Activated T-cell treated with anti-CD3 and anti-CD28 coated beads, Interleukin-2, amount 50 U/mL, for 72 hours (primary cell): Measurements from ENCODE around the gene GCDH. TPM values are rescaled to one million over a fixed set of nuclear protein-coding genes. Genes with fewer than 3 reads are reported as not detected.

Experiments
- ATAC-seq, 2 donors: fragments of 150-1000 bp; cut with Tn5 transposase; replicated peaks in 1 of 2; 2 replicates each; pipeline ENCODE4 v1.10.0; 2021; ENCODE audit warnings: moderate library complexity in 2 of 2, mild to moderate bottlenecking in 1 of 2
- DNase-seq, 2 donors: peaks; one replicate each; pipeline ENCODE4 v3.0.0; 2021 to 2022; ENCODE audit warnings: mixed read lengths in 1 of 2
- H3K27ac Mint-ChIP-seq: one replicate; pipeline ENCODE4 v1.8.0; 2022; ENCODE audit warnings: mild to moderate bottlenecking, moderate library complexity, mixed read lengths
- H3K27me3 Mint-ChIP-seq: one replicate; pipeline ENCODE4 v1.8.0; 2022; ENCODE audit warnings: low read depth, mixed read lengths
- H3K36me3 Mint-ChIP-seq, 2 donors: one replicate each; pipeline ENCODE4 v1.8.0; 2022; ENCODE audit warnings: mixed read lengths in 2 of 2, mild to moderate bottlenecking in 1 of 2; ENCODE audit not compliant: insufficient read depth in 2 of 2
- H3K4me1 Mint-ChIP-seq: one replicate; pipeline ENCODE4 v1.8.0; 2022; ENCODE audit warnings: low read depth, mixed read lengths
- H3K4me3 Mint-ChIP-seq, 2 donors: one replicate each; pipeline ENCODE4 v1.8.0; 2022; ENCODE audit warnings: mild to moderate bottlenecking in 2 of 2, mixed read lengths in 2 of 2, moderate library complexity in 2 of 2
- H3K9me3 Mint-ChIP-seq, 2 donors: one replicate each; pipeline ENCODE4 v1.8.0; 2022; ENCODE audit warnings: mixed read lengths in 2 of 2
- total RNA-seq, 2 donors: library from RNA; stranded (reverse); gene quantifications; one replicate each; pipeline ENCODE4 v1.2.3, GENCODE V29; 2022

GCDH gene
- total RNA-seq, 2 donors from 2014 or later = 23.2 to 25.1 TPM

DNA sequence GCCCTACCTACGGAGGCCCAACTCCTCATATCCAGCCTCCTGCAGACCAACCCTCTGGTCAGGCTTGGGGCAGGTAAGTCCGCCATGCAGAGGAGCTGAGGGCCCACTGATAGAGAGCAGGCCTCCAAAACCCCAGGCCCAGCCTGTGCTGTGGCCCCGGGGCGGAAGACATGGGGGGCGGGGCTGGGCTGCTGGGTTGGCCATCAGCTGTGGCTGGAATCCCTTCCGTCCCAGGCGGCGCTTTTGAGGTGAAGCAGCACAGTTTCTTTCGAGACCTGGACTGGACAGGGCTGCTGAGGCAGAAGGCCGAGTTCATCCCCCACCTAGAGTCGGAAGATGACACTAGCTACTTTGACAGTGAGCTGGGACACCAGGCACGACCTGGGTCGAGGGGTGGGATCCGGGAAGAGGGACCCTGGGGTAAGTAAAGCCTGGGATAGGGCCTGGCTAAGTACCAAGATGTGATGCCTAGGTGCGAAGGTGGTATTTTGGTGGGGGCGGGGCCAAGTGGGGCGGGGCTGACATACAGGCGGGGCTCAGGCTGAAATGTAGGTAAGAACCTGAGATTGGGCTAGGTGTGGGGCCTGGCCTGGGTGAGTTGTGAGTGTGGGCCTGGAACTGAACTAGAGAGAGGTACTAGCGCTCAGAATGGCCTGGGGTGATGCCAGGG is 25.1 kb upstream of the GCDH start:
- H3K27ac Mint-ChIP-seq = no peak overlapping the region
- DNase-seq = no peak
- H3K9me3 Mint-ChIP-seq = no peaks in the 10 kb centered on the region
- no peak for ATAC-seq
- H3K27me3 Mint-ChIP-seq = no peaks in the 10 kb centered on the region
- no peaks in the 10 kb centered on the region for H3K36me3 Mint-ChIP-seq
- peak overlapping the region in 1 of 2 donors; percentile 69 for H3K4me3 Mint-ChIP-seq
- H3K4me1 Mint-ChIP-seq = peaks cover 10% of the 10 kb centered on the region

DNA sequence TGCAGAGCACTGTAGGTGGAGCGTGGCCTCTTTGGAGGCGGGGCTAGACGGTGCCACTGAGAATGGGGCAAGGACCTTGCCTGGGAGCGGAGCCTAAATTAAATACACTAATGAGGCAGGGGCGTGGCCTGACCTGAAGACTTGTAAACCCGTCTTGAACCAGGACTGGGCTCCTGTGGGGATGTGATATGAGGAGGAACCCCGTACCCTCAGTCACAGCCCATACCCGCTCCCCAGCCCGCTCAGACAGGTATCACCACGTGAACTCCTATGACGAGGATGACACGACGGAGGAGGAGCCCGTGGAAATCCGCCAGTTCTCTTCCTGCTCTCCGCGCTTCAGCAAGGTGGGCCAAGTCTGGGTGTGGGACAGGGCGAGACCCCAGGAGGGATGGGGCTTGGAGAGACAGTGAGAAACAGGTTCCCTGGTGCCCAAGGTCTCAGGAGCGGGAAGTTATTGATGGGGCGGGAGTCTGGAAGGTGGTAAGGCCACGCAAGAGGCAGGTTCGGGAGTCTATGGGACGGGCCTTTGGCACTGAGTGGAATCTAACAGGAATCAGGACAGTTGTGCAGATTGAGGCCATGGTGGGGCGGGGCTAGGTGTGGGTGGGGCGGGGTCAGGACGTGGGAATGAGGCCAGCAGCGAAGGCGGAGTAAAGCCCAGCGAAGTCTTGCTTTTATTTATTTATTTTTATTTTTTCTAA is 24.4 kb upstream of the GCDH start:
- H3K36me3 Mint-ChIP-seq = no peaks in the 10 kb centered on the region
- ATAC-seq (no peak), DNase-seq (no peak)
- peaks cover 10% of the 10 kb centered on the region for H3K4me1 Mint-ChIP-seq
- H3K27me3 Mint-ChIP-seq = no peaks in the 10 kb centered on the region
- H3K4me3 Mint-ChIP-seq = peak overlapping the region; percentile 74 to 82
- H3K9me3 Mint-ChIP-seq = no peaks in the 10 kb centered on the region
- H3K27ac Mint-ChIP-seq = no peak overlapping the region

- Mint-ChIP-seq H3K27ac (no peak overlapping the region), H3K4me3 (peak overlapping the region; percentile 74 to 82), H3K9me3 (peaks cover 0 to 2% of the 10 kb centered on the region in 2 donors), H3K4me1 (peaks cover 10% of the 10 kb centered on the region), H3K27me3 (no peaks in the 10 kb centered on the region), H3K36me3 (no peaks in the 10 kb centered on the region)
- DNase-seq = peak; percentile 76 to 80
- ATAC-seq = peak; percentile 84 to 88
Measured at GRCh38 chr19:12867120-12868099, 23.6 kb upstream of the GCDH start.

- DNase-seq (peak in 1 of 2 donors; percentile 21), ATAC-seq (no peak)
- Mint-ChIP-seq H3K27ac (no peak overlapping the region), H3K36me3 (peaks cover 2 to 4% of the 10 kb centered on the region in 2 donors), H3K4me1 (peaks cover 10% of the 10 kb centered on the region), H3K4me3 (peak overlapping the region in 1 of 2 donors; percentile 82), H3K9me3 (peaks cover 0 to 2% of the 10 kb centered on the region in 2 donors), H3K27me3 (no peaks in the 10 kb centered on the region)
Measured at GRCh38 chr19:12868540-12869112, 22.3 kb upstream of the GCDH start.

DNA sequence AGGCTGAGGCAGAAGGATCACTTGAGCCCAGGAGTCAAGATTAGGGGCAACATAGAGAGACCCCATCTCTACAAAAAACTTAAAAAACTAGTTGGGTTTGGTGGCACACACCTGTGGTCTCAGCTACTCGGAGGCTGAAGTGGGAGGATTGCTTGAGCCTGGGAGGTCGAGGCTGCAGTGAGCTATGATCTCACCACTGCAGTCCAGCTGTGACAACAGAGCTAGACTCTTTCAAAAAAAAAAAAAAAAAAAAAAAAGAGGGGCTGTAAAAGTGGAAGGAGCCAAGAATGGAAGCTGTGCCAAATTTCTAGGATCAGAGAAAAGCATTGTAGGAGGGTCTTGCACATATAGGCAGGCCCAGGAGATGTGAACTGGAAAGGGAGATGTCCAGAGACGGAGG is 19.3 kb upstream of the GCDH start:
- Mint-ChIP-seq H3K4me3 (no peak overlapping the region), H3K4me1 (peaks cover 7% of the 10 kb centered on the region), H3K27ac (no peak overlapping the region), H3K27me3 (no peaks in the 10 kb centered on the region), H3K36me3 (peaks cover 6% of the 10 kb centered on the region in 2 donors), H3K9me3 (peaks cover 0 to 2% of the 10 kb centered on the region in 2 donors)
- ATAC-seq (no peak), DNase-seq (no peak)

DNA sequence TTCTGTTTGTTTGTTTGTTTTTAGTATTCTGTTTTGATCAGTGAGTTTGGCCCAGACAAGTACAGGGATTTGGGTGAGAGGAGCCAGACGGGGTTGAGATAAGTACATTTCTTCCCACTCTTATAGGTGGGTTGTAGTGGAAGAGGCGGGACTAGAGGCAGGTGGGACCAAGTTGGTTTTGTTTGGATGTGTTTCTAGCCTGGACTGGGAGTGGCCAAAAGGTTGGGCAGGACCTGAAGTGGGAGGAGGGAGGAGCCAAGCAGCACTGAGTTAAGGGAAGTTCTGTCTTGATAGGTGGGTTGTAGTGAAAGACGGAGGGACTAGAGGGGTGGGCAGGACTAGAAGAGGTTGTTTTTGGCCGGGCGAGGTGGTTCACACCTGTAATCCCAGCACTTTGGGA is 18.7 kb upstream of the GCDH start:
- Mint-ChIP-seq H3K4me1 (peaks cover 1% of the 10 kb centered on the region), H3K36me3 (peaks cover 6 to 8% of the 10 kb centered on the region in 2 donors), H3K27me3 (no peaks in the 10 kb centered on the region), H3K27ac (no peak overlapping the region), H3K9me3 (peaks cover 0 to 2% of the 10 kb centered on the region in 2 donors), H3K4me3 (no peak overlapping the region)
- ATAC-seq (no peak), DNase-seq (no peak)

GRCh38 chr19:12872941-12873890 is 17.7 kb upstream of the GCDH start:
- peaks cover 0 to 2% of the 10 kb centered on the region in 2 donors for H3K9me3 Mint-ChIP-seq
- peak; percentile 71 to 75 for ATAC-seq
- H3K27me3 Mint-ChIP-seq = no peaks in the 10 kb centered on the region
- peak overlapping the region in 1 of 2 donors; percentile 25 for H3K4me3 Mint-ChIP-seq
- no peak overlapping the region for H3K27ac Mint-ChIP-seq
- H3K4me1 Mint-ChIP-seq = no peaks in the 10 kb centered on the region
- peak; percentile 59 to 67 for DNase-seq
- H3K36me3 Mint-ChIP-seq = peaks cover 6 to 8% of the 10 kb centered on the region in 2 donors

DNA sequence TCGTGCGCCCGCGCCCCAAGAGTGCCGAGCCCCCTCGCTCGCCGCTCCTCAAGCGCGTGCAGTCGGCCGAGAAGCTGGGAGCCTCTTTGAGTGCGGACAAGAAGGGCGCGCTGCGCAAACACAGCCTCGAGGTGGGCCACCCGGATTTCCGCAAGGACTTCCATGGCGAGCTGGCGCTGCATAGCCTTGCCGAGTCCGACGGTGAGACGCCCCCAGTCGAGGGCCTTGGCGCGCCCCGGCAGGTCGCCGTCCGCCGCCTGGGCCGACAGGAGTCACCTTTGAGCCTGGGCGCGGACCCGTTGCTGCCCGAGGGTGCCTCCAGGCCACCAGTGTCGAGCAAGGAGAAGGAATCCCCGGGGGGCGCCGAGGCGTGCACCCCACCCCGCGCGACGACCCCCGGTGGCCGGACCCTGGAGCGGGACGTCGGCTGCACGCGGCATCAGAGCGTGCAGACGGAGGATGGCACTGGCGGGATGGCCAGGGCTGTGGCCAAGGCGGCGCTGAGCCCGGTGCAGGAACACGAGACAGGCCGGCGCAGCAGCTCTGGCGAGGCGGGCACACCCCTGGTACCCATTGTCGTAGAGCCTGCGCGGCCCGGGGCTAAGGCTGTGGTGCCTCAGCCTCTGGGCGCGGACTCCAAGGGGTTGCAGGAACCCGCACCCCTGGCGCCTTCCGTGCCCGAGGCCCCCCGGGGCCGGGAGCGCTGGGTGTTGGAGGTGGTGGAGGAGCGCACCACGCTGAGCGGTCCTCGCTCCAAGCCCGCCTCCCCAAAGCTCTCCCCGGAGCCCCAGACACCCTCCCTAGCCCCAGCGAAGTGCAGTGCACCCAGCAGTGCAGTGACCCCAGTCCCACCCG is 16.8 kb upstream of the GCDH start:
- peaks cover 6 to 8% of the 10 kb centered on the region in 2 donors for H3K36me3 Mint-ChIP-seq
- H3K27ac Mint-ChIP-seq = no peak overlapping the region
- ATAC-seq (no peak), DNase-seq (no peak)
- peak overlapping the region in 1 of 2 donors; percentile 25 for H3K4me3 Mint-ChIP-seq
- no peaks in the 10 kb centered on the region for H3K27me3 Mint-ChIP-seq
- peaks cover 0 to 2% of the 10 kb centered on the region in 2 donors for H3K9me3 Mint-ChIP-seq
- H3K4me1 Mint-ChIP-seq = no peaks in the 10 kb centered on the region

GRCh38 chr19:12875086-12875485 is 15.9 kb upstream of the GCDH start:
- peaks cover 0 to 2% of the 10 kb centered on the region in 2 donors for H3K9me3 Mint-ChIP-seq
- H3K27ac Mint-ChIP-seq = no peak overlapping the region
- H3K4me1 Mint-ChIP-seq = peaks cover 8% of the 10 kb centered on the region
- no peak overlapping the region for H3K4me3 Mint-ChIP-seq
- DNase-seq = no peak
- H3K36me3 Mint-ChIP-seq = peaks cover 6 to 8% of the 10 kb centered on the region in 2 donors
- ATAC-seq = no peak
- H3K27me3 Mint-ChIP-seq = no peaks in the 10 kb centered on the region

DNA sequence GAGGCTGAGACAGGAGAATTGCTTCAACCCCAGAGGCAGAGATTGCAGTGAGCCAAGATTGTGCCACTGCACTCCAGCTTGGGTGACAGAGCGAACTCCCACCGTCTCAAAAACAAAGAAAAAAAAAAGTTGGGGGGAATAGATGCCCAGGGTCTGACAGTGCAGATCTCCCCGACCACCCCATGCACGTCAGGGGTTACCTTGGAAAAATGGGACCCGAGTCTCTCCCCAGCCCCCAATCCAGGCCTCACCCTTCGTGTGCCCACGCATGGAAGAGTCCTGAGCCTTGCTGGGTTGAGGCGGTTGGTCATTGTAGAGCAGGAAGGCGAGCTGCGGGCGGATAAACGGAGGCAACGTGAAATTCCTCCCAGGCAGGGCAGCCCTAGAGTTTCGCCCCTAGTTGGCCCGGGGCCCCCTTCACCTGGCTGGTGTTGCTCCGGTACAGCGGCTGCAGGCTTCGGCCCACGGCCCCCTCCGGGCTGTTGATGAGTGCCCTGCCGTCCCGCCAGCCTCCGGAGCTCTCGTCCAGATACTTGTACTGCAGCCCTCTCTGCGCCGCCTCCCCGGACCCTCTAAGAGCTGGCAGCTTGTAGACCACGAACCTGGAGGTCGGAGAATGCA is 10.3 kb upstream of the GCDH start:
- peaks cover 38% of the 10 kb centered on the region for H3K4me1 Mint-ChIP-seq
- DNase-seq = no peak

More for the DNA sequence above, 10.3 kb upstream of the GCDH start:
- H3K4me3 Mint-ChIP-seq = peak overlapping the region; percentile 94 to 98
- H3K36me3 Mint-ChIP-seq = peaks cover 1 to 8% of the 10 kb centered on the region in 2 donors
- H3K27me3 Mint-ChIP-seq = no peaks in the 10 kb centered on the region
- ATAC-seq = peak in 1 of 2 donors; percentile 3
- peaks cover 0 to 2% of the 10 kb centered on the region in 2 donors for H3K9me3 Mint-ChIP-seq
- no peak overlapping the region for H3K27ac Mint-ChIP-seq
